Measurements from ENCODE around the gene NELL1.
"Not testable (repeated sequence)": the region's sequence is repeated elsewhere in the genome, so short reads cannot be mapped to it uniquely, and the experiment has no call there.

NELL1 gene

GRCh38 chr11:21141557-21141956 is 472.2 kb downstream of the NELL1 start:
- not testable (repeated sequence) for H3K9ac ChIP-seq (ENCODE audit: low read length); H3K4me1 ChIP-seq (ENCODE audit: control insufficient read depth in 1 of 2, insufficient read depth in 2 of 2, low read length in 2 of 2)
- WGBS (ENCODE audit: extremely low coverage, insufficient coverage, insufficient read length): no CpG with 5 or more reads among the region's 4 CpGs

GRCh38 chr11:21142007-21142406 is 472.6 kb downstream of the NELL1 start:
- no peak overlapping the region for H2AFZ ChIP-seq (ENCODE audit: insufficient read depth, low read length, poor library complexity)
- H3K23ac ChIP-seq (ENCODE audit: low read length): no peak overlapping the region
- H3K27me3 ChIP-seq (ENCODE audit: insufficient read depth, low read length): no peaks in the 10 kb centered on the region
- H3K14ac ChIP-seq (ENCODE audit: low read length): no peak overlapping the region
- no peak overlapping the region for H3K27ac ChIP-seq (ENCODE audit: low read depth, low read length)
- no peaks in the 10 kb centered on the region for H3K4me1 ChIP-seq (ENCODE audit: control insufficient read depth in 1 of 2, insufficient read depth in 2 of 2, low read length in 2 of 2)
- no peak overlapping the region for H3K4ac ChIP-seq (ENCODE audit: low read depth, low read length)
- no peak overlapping the region for H3K4me2 ChIP-seq (ENCODE audit: low read length)
- no peaks in the 10 kb centered on the region for H3K9me3 ChIP-seq (ENCODE audit: insufficient read depth, low read depth, low read length)
- H4K91ac ChIP-seq (ENCODE audit: low read depth, low read length): no peak overlapping the region
- H3K9ac ChIP-seq (ENCODE audit: low read length): no peak overlapping the region
- H2AK5ac ChIP-seq (ENCODE audit: low read length): no peak overlapping the region
- H4K8ac ChIP-seq (ENCODE audit: low read depth, low read length): no peak overlapping the region
- no peaks in the 10 kb centered on the region for H3K79me2 ChIP-seq (ENCODE audit: control insufficient read depth, insufficient read depth, low read length, poor library complexity)
- H3K4me3 ChIP-seq (ENCODE audit: low read depth, low read length): no peak overlapping the region
- H2BK12ac ChIP-seq (ENCODE audit: low read length): no peak overlapping the region
- H2BK5ac ChIP-seq (ENCODE audit: low read depth, low read length, poor library complexity): no peak overlapping the region
- no peaks in the 10 kb centered on the region for H3K36me3 ChIP-seq (ENCODE audit: control insufficient read depth in 1 of 2, insufficient read depth in 2 of 2, low read length in 2 of 2)
- H2BK120ac ChIP-seq (ENCODE audit: insufficient read depth, low read length, poor library complexity): no peak overlapping the region
- H3K79me1 ChIP-seq (ENCODE audit: low read length): no peaks in the 10 kb centered on the region
- H3K18ac ChIP-seq (ENCODE audit: low read length): no peak overlapping the region
- DNase-seq: peak; percentile 5 to 39
- H4K12ac ChIP-seq (ENCODE audit: low read depth, low read length): no peak overlapping the region
- WGBS (ENCODE audit: extremely low coverage, insufficient coverage, insufficient read length): no CpG with 5 or more reads among the region's 2 CpGs

More at GRCh38 chr11:21141557-21141956, 472.2 kb downstream of the NELL1 start:
- not testable (repeated sequence) for H3K79me1 ChIP-seq (ENCODE audit: low read length); H3K27me3 ChIP-seq (ENCODE audit: insufficient read depth, low read length); H3K79me2 ChIP-seq (ENCODE audit: control insufficient read depth, insufficient read depth, low read length, poor library complexity); H2BK12ac ChIP-seq (ENCODE audit: low read length); H4K91ac ChIP-seq (ENCODE audit: low read depth, low read length); H2BK5ac ChIP-seq (ENCODE audit: low read depth, low read length, poor library complexity); H3K9me3 ChIP-seq (ENCODE audit: insufficient read depth, low read depth, low read length); H2AK5ac ChIP-seq (ENCODE audit: low read length); H3K4me2 ChIP-seq (ENCODE audit: low read length); H3K23ac ChIP-seq (ENCODE audit: low read length); H4K8ac ChIP-seq (ENCODE audit: low read depth, low read length); H3K18ac ChIP-seq (ENCODE audit: low read length); H3K27ac ChIP-seq (ENCODE audit: low read depth, low read length); H2BK120ac ChIP-seq (ENCODE audit: insufficient read depth, low read length, poor library complexity); H3K4me3 ChIP-seq (ENCODE audit: low read depth, low read length); H3K4ac ChIP-seq (ENCODE audit: low read depth, low read length); H4K12ac ChIP-seq (ENCODE audit: low read depth, low read length); H2AFZ ChIP-seq (ENCODE audit: insufficient read depth, low read length, poor library complexity); H3K14ac ChIP-seq (ENCODE audit: low read length); DNase-seq; H3K36me3 ChIP-seq (ENCODE audit: control insufficient read depth in 1 of 2, insufficient read depth in 2 of 2, low read length in 2 of 2)

GRCh38 chr11:21144531-21144930 is 475.1 kb downstream of the NELL1 start:
- Histone ChIP-seq H4K8ac (ENCODE audit: low read depth, low read length) (no peak overlapping the region), H3K4ac (ENCODE audit: low read depth, low read length) (no peak overlapping the region), H3K18ac (ENCODE audit: low read length) (no peak overlapping the region), H4K12ac (ENCODE audit: low read depth, low read length) (no peak overlapping the region), H2AK5ac (ENCODE audit: low read length) (no peak overlapping the region), H3K14ac (ENCODE audit: low read length) (no peak overlapping the region), H3K4me1 (ENCODE audit: control insufficient read depth in 1 of 2, insufficient read depth in 2 of 2, low read length in 2 of 2) (no peaks in the 10 kb centered on the region), H4K91ac (ENCODE audit: low read depth, low read length) (no peak overlapping the region), H3K27me3 (ENCODE audit: insufficient read depth, low read length) (no peaks in the 10 kb centered on the region), H2BK12ac (ENCODE audit: low read length) (no peak overlapping the region), H3K27ac (ENCODE audit: low read depth, low read length) (no peak overlapping the region), H3K9me3 (ENCODE audit: insufficient read depth, low read depth, low read length) (no peaks in the 10 kb centered on the region), H3K36me3 (ENCODE audit: control insufficient read depth in 1 of 2, insufficient read depth in 2 of 2, low read length in 2 of 2) (no peaks in the 10 kb centered on the region), H2AFZ (ENCODE audit: insufficient read depth, low read length, poor library complexity) (no peak overlapping the region), H2BK5ac (ENCODE audit: low read depth, low read length, poor library complexity) (no peak overlapping the region), H3K9ac (ENCODE audit: low read length) (no peak overlapping the region), H3K79me1 (ENCODE audit: low read length) (no peaks in the 10 kb centered on the region), H3K23ac (ENCODE audit: low read length) (no peak overlapping the region), H2BK120ac (ENCODE audit: insufficient read depth, low read length, poor library complexity) (no peak overlapping the region), H3K79me2 (ENCODE audit: control insufficient read depth, insufficient read depth, low read length, poor library complexity) (no peaks in the 10 kb centered on the region), H3K4me2 (ENCODE audit: low read length) (no peak overlapping the region), H3K4me3 (ENCODE audit: low read depth, low read length) (no peak overlapping the region)
- peak; percentile 73 to 91 for DNase-seq
- no CpG with 5 or more reads among the region's 2 CpGs for WGBS (ENCODE audit: extremely low coverage, insufficient coverage, insufficient read length)

GRCh38 chr11:21148376-21148775 is 479.0 kb downstream of the NELL1 start:
- WGBS (ENCODE audit: extremely low coverage, insufficient coverage, insufficient read length): no CpG with 5 or more reads among the region's 3 CpGs
- H2BK5ac ChIP-seq (ENCODE audit: low read depth, low read length, poor library complexity): no peak overlapping the region
- no peak for DNase-seq
- no peaks in the 10 kb centered on the region for H3K79me1 ChIP-seq (ENCODE audit: low read length)
- H3K14ac ChIP-seq (ENCODE audit: low read length): no peak overlapping the region
- H3K9ac ChIP-seq (ENCODE audit: low read length): no peak overlapping the region
- no peaks in the 10 kb centered on the region for H3K9me3 ChIP-seq (ENCODE audit: insufficient read depth, low read depth, low read length)
- no peak overlapping the region for H2AK5ac ChIP-seq (ENCODE audit: low read length)
- H3K4me3 ChIP-seq (ENCODE audit: low read depth, low read length): no peak overlapping the region
- no peak overlapping the region for H3K4me2 ChIP-seq (ENCODE audit: low read length)
- H3K4me1 ChIP-seq (ENCODE audit: control insufficient read depth in 1 of 2, insufficient read depth in 2 of 2, low read length in 2 of 2): no peaks in the 10 kb centered on the region
- no peak overlapping the region for H3K4ac ChIP-seq (ENCODE audit: low read depth, low read length)
- no peak overlapping the region for H4K8ac ChIP-seq (ENCODE audit: low read depth, low read length)
- no peak overlapping the region for H4K91ac ChIP-seq (ENCODE audit: low read depth, low read length)
- H3K36me3 ChIP-seq (ENCODE audit: control insufficient read depth in 1 of 2, insufficient read depth in 2 of 2, low read length in 2 of 2): no peaks in the 10 kb centered on the region
- H3K27ac ChIP-seq (ENCODE audit: low read depth, low read length): no peak overlapping the region
- H3K27me3 ChIP-seq (ENCODE audit: insufficient read depth, low read length): no peaks in the 10 kb centered on the region
- no peak overlapping the region for H3K18ac ChIP-seq (ENCODE audit: low read length)
- no peaks in the 10 kb centered on the region for H3K79me2 ChIP-seq (ENCODE audit: control insufficient read depth, insufficient read depth, low read length, poor library complexity)
- H2AFZ ChIP-seq (ENCODE audit: insufficient read depth, low read length, poor library complexity): no peak overlapping the region
- no peak overlapping the region for H3K23ac ChIP-seq (ENCODE audit: low read length)
- H2BK12ac ChIP-seq (ENCODE audit: low read length): no peak overlapping the region
- no peak overlapping the region for H4K12ac ChIP-seq (ENCODE audit: low read depth, low read length)
- no peak overlapping the region for H2BK120ac ChIP-seq (ENCODE audit: insufficient read depth, low read length, poor library complexity)

All from trophoblast cell (in vitro differentiated cells and primary cell).